ENCODE results near the gene HK1. TPM values are rescaled to one million over a fixed set of nuclear protein-coding genes. Genes with fewer than 3 reads are reported as not detected.

HK1 gene
- total RNA-seq, 2 donors from 2014 or later: 38.0 to 78.8 TPM

- DNase-seq: no peak
- Histone ChIP-seq H3K36me3 (ENCODE audit: control insufficient read depth, insufficient read depth, low read length) (peaks cover 6% of the 10 kb centered on the region), H3K9me3 (ENCODE audit: control insufficient read depth, low read length) (no peaks in the 10 kb centered on the region), H3K4me3 (ENCODE audit: low read length) (no peak overlapping the region), H3K27ac (ENCODE audit: low read depth, low read length) (no peak overlapping the region), H3K4me1 (ENCODE audit: control insufficient read depth, insufficient read depth, low read length) (no peaks in the 10 kb centered on the region), H3K27me3 (ENCODE audit: control insufficient read depth, insufficient read depth, low read length, poor library complexity, severe bottlenecking) (no peaks in the 10 kb centered on the region), H3K9ac (ENCODE audit: extremely low read depth, low read length, poor library complexity, severe bottlenecking) (no peak overlapping the region)
- Mint-ChIP-seq H3K4me3 (no peak overlapping the region), H3K27me3 (ENCODE audit: insufficient read depth) (no peaks in the 10 kb centered on the region), H3K9me3 (no peaks in the 10 kb centered on the region), H3K36me3 (ENCODE audit: low read depth) (peaks cover 34% of the 10 kb centered on the region), H3K27ac (no peak overlapping the region), H3K4me1 (peaks cover 10% of the 10 kb centered on the region)
- 96% methylated on average over 1 of the region's 1 CpG; no CpG with 5 or more reads in 1 of the 2 experiments for whole genome bisulfite sequencing, 2 experiments (ENCODE audit: insufficient coverage in 1 of 2, insufficient read length in 1 of 2)
- no peak for TF ChIP-seq CTCF (conservative IDR thresholded peaks at IDR 0.05)
These were observed 124.8 kb downstream of the HK1 start for GRCh38 chr10:69403066-69403465.

GRCh38 chr10:69403519-69403918 lies 125.2 kb downstream of the HK1 start:
- Histone ChIP-seq H3K4me3 (ENCODE audit: low read length) (no peak overlapping the region), H3K36me3 (ENCODE audit: control insufficient read depth, insufficient read depth, low read length) (peaks cover 4% of the 10 kb centered on the region), H3K9me3 (ENCODE audit: control insufficient read depth, low read length) (no peaks in the 10 kb centered on the region), H3K27me3 (ENCODE audit: control insufficient read depth, insufficient read depth, low read length, poor library complexity, severe bottlenecking) (no peaks in the 10 kb centered on the region), H3K9ac (ENCODE audit: extremely low read depth, low read length, poor library complexity, severe bottlenecking) (no peak overlapping the region), H3K27ac (ENCODE audit: low read depth, low read length) (no peak overlapping the region), H3K4me1 (ENCODE audit: control insufficient read depth, insufficient read depth, low read length) (no peaks in the 10 kb centered on the region)
- WGBS, 2 experiments (ENCODE audit: insufficient coverage in 1 of 2, insufficient read length in 1 of 2): 88 to 97% methylated on average over 3 of the region's 3 CpGs
- TF ChIP-seq CTCF (conservative IDR thresholded peaks at IDR 0.05): no peak
- peaks cover 10% of the 10 kb centered on the region for H3K4me1 Mint-ChIP-seq
- H3K4me3 Mint-ChIP-seq: no peak overlapping the region
- H3K9me3 Mint-ChIP-seq: no peaks in the 10 kb centered on the region
- H3K27me3 Mint-ChIP-seq (ENCODE audit: insufficient read depth): no peaks in the 10 kb centered on the region
- no peak overlapping the region for H3K27ac Mint-ChIP-seq
- H3K36me3 Mint-ChIP-seq (ENCODE audit: low read depth): peaks cover 31% of the 10 kb centered on the region
- no peak for DNase-seq

GRCh38 chr10:69404786-69405185 lies 126.5 kb downstream of the HK1 start:
- DNase-seq: no peak
- Mint-ChIP-seq H3K36me3 (ENCODE audit: low read depth) (peaks cover 20% of the 10 kb centered on the region), H3K9me3 (no peaks in the 10 kb centered on the region), H3K4me1 (peaks cover 10% of the 10 kb centered on the region), H3K4me3 (no peak overlapping the region), H3K27ac (no peak overlapping the region), H3K27me3 (ENCODE audit: insufficient read depth) (no peaks in the 10 kb centered on the region)
- Histone ChIP-seq H3K4me3 (ENCODE audit: low read length) (no peak overlapping the region), H3K27ac (ENCODE audit: low read depth, low read length) (no peak overlapping the region), H3K9ac (ENCODE audit: extremely low read depth, low read length, poor library complexity, severe bottlenecking) (no peak overlapping the region), H3K4me1 (ENCODE audit: control insufficient read depth, insufficient read depth, low read length) (no peaks in the 10 kb centered on the region), H3K27me3 (ENCODE audit: control insufficient read depth, insufficient read depth, low read length, poor library complexity, severe bottlenecking) (no peaks in the 10 kb centered on the region), H3K36me3 (ENCODE audit: control insufficient read depth, insufficient read depth, low read length) (no peaks in the 10 kb centered on the region), H3K9me3 (ENCODE audit: control insufficient read depth, low read length) (no peaks in the 10 kb centered on the region)
- no peak for TF ChIP-seq CTCF (conservative IDR thresholded peaks at IDR 0.05)
- WGBS, 2 experiments (ENCODE audit: insufficient coverage in 1 of 2, insufficient read length in 1 of 2): 92 to 100% methylated on average over 1 to 10 of the region's 10 CpGs
